NCI-H446 (cell line): Measurements from ENCODE around the gene ASTN2.

Experiments used
- DNase-seq, 2 experiments: peaks; one replicate each; lab custom pipeline; 2025; lab: John Stamatoyannopoulos, UW

The ASTN2 gene

GRCh38 chr9:116627433-116627832 lies 787.4 kb downstream of the ASTN2 start:
- DNase-seq, result no peak

GRCh38 chr9:116626762-116627161 lies 788.1 kb downstream of the ASTN2 start:
- DNase-seq, result no peak

DNA sequence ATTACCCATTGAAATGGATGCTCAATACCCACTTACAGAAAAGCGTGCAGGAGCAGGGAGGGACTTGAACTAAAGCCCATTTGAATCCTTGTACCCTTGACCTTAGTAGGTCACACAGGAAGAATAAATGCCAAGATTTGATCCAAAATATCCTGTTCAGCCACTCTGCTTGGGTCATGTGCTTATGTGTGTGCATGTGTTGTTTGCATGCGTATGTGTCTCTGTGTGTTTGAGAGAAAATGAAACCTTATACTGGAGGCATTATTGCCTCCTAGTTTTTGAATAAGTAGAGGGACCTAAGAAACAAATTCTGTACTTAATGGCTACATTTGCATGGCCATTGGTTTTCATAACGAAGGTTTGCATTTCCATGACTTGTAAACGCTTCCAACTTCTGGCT lies 791.1 kb downstream of the ASTN2 start:
- no peak for DNase-seq

- DNase-seq, result no peak
Observed at GRCh38 chr9:116617389-116617788, 797.5 kb downstream of the ASTN2 start.

GRCh38 chr9:116616304-116616914 lies 798.4 kb downstream of the ASTN2 start:
- DNase-seq, result no peak

DNA sequence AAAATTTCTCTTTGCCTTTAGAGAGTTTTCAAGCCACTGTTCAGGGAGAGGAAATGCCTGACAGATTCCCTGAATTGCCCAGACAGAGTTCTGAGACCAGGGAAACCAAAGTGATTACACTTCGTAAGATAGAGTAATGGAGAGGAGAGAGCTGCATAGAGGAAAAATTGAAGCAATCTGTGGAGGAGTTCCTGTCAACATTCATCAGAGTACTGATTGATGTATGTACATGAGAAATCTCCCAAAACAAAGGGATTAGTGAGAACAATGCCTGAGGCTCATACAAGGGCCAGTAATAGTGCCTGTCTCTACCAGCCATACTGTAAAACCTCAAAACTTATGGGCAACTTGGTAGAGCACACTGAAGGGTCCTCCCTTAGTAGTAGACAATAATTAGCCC lies 806.8 kb downstream of the ASTN2 start:
- no peak for DNase-seq

GRCh38 chr9:116605904-116606341 lies 808.9 kb downstream of the ASTN2 start:
- no peak for DNase-seq

DNA sequence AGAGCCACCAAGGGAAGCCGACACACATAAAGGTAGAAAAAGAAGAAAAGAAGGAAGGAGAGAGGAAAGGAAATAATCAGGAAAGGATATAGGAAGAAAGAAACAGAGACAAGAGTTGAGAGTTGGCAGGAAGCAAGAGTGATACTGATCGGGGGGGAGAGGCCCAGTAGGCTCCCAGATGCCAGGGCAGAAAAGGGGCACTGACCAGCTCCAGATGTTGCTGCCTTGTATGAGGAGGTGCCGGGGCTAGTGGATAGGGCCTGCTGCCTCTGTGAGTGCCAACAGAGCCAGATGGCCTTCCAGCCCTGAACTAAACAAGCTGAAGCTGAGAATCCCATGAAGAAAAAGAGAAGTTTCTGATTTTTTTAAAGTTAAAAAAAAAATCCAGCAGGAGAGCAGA lies 809.8 kb downstream of the ASTN2 start:
- DNase-seq, result no peak

DNA sequence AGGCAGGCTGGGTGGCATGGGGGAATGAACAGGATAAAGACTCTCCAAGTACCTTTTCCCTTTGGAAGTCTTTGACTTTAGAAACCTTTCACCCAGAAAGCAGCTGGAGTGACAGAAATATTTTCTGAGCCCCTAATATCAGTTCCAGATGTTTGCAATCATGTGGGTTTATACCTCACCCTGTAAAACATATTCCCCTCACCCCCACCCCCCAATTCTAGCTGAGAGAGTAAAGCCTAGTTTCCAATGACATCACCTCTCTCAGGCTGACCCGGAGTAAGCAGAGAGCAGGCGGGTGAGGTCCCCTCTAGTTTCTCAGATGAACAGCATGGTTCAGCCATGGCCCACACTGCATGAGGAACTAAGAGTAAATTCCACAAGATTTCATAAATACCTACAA lies 810.6 kb downstream of the ASTN2 start:
- DNase-seq, result no peak

- DNase-seq, result no peak
Observed at GRCh38 chr9:116599342-116599884, 815.4 kb downstream of the ASTN2 start.

DNA sequence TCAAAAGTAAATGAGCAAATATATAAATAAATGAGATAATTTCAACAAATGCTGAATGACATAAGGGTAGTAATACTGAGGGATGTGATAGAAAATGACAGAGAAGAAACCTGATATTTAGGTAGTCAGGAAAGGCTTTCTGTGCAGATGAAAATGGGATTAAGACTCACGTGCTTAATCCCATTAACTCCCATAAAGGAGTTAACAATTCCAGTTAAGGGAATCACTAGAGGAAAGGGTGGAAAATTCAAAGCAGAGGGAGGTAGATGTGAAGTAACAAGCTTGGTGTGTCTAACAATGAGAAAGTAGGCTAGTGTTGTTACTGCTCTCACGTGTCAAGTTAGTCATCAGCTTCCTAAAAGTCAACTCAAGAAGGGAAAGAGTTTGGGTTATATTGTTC lies 818.2 kb downstream of the ASTN2 start:
- no peak for DNase-seq

DNA sequence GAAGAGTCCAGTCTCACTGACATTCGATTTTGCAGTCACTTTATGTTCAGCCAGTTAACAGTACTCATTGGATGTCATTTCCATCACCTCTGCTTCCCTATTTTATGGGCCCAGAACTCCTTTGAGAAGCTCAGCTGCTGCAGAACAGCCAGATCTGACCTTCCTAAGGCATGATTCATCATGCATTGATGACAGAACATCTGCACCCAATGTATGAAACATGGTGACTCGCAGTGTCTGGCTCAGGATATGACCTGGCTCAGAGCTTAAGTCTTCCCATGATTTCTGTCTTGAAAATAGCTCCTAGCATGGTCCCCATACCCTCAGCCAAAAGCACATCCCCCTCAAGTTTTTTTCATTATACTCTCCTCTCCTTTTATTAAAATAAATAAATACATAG lies 820.3 kb downstream of the ASTN2 start:
- no peak for DNase-seq

DNA sequence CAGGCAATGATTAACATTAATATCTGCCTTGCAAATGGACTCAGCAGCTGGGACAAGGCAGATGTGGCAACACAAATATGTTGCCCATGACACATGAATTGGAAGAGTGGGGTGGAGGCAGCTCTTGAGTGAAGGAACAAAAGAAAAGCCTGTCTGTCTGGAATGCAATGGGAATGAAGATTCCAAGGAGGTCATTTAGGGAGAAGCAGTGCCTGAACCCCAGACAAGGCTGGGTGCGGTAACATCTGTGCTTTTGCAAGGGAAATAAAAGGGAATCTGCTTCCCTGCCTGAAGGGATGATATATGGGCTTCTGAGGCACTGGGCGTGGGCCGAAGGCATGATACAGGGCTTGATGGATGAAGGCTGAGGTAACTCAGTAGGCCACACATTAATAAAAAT lies 821.9 kb downstream of the ASTN2 start:
- no peak for DNase-seq

DNA sequence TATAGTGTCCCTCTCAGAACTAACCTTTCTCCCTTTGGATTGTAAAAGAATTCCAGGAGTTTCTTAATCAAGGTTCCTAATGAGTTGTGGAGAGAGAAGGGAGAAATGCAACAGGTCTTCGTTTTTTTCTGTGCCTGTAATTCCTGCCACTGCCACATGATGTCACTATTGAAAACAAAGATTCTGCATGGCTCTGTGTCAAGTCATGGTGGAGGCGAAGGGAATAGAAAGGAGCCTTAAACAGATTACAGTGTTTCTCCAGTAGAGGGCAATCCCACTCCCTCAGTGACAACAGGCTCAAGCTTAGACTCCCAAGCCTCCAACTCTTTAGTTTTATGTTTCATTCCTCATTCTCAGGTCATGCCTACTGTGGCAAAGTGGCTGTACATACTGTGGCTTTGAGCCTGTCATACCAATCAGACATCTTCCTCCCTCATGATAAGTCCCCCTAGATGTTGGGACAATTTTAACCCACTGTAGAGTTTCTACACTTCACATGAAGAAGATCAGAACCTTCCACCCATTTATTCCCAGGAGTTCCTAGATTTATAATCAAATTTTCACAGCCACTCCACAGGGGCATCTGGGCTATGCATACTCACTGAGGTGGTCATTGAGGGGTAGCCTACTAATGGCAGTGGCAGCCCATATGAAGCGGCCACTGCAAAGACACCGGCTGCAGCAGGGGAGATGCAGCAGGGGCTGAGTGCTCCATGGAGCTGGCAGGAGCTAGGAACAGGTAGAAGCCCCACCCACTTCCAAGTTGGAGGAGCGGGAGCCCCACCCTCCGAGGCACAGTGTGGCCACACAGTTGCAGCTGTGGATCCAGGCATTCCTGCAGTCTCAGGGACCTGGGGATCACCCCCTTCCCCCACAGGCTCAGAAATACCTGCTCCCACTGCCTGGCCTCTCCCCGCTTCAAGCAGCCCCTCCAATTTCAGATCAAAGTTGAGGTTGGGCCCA lies 825.2 kb downstream of the ASTN2 start:
- peak in 1 of 2 experiments; percentile 3 for DNase-seq

DNA sequence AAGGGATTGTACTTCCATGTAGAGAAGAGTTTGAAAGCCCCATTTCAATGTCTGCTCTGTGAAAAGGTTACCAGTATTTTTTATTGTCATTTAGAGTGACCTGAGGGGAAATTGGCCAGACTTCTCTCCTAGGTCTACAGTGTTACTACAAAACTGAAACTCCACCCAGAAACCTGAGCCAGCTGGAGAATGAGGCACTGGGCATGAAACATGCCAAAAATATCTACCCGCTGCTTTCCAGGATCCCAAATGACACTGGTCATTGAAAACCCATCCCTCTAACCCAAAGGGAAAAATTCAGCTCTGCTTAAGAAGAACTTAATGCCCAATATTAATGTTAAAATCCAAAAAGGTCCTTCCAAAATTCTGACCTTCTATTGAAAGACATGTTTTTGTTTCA lies 826.9 kb downstream of the ASTN2 start:
- DNase-seq, result no peak

DNA sequence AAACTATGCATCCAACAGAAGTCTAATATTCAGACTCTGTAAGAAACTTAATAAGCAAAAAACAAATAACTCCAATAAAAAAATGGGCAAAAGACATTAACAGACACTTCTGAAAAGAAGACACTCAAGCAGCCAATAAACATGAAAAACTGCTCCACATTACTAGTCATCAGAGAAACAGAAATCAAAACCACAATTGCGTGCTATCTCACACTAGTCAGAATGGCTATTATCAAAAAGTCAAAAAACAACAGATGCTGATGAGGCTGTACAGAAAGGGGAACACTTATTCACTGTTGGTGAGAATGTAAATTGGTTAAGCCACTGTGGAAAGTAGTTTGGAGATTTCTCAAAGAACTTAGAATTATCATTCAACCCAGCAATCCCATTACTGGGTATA lies 829.0 kb downstream of the ASTN2 start:
- DNase-seq, result no peak

GRCh38 chr9:116585204-116585603 lies 829.7 kb downstream of the ASTN2 start:
- no peak for DNase-seq

GRCh38 chr9:116580853-116581252 lies 834.0 kb downstream of the ASTN2 start:
- DNase-seq, result no peak

- DNase-seq, result no peak
Observed at GRCh38 chr9:116576386-116576785, 838.5 kb downstream of the ASTN2 start.

GRCh38 chr9:116574027-116574679 lies 840.7 kb downstream of the ASTN2 start:
- no peak for DNase-seq

DNA sequence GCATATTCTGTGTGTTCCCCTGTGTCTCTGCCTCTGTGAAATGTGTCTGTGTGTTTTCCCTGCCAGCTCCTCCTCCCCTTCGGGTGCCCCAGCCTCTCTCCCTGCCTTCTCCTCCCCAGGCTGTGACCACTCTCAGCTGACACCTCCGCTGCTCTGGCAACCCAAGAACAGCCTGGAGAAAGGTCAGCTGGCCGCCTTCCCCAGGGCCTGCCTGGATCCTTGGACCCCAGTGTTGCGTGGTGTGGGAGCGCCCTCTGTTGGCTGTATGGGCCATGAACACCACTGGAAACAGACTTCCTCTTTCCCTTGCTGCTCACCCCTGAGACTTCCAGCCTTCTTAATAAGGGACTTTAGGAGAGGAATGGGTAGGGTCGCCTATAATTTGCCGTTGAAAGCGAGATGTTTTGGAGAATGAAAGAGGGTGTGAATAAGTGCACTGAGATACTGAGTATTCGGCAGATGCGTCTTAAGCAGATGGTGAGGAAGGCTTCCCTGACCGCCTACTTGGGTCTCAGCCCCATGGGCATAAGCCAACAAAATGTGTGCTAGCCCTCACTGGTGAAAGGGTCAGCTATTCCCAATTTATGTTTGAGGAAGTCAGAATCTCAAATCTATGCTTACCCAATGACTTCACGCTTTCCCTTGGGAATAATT lies 842.6 kb downstream of the ASTN2 start:
- peak in 1 of 2 experiments; percentile 36 for DNase-seq

DNA sequence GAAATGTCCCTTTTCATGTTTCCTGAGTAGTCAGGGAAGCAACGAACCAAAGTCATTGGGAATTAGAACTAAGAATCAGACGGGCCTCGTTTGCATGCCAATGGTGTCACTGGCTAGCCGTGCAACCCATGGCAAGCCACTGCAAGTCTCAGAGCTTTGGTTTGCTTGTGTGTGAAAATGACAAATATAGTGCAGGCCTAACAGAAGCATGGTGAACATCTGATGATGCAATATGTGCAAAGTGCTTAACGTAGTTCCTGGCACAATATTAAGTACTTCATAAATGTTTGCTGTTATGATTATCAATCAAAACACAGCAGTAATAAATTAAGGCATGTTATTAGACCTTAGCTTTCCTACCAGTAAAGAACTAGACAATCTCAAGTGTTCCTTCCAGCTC lies 845.7 kb downstream of the ASTN2 start:
- no peak for DNase-seq
